Hepatocyte (in vitro differentiated cells): ENCODE results near the gene CWH43. TPM values are rescaled to one million over a fixed set of nuclear protein-coding genes. Genes with fewer than 3 reads are reported as not detected.

Source experiments
- DNase-seq: peaks from one replicate; pipeline ENCODE4 v3.0.0-alpha.2; 2016; ENCODE audit warnings: low spot score
- H2AFZ ChIP-seq: fragments of 200-600 bp; sonication (generic); 2 replicates; pipeline ENCODE4 v1.6.0; 2016; ENCODE audit warnings: antibody characterized with exemption, mild to moderate bottlenecking
- H3K27ac ChIP-seq: fragments of 200-600 bp; sonication (generic); 2 replicates; pipeline ENCODE4 v1.5.1; 2016; ENCODE audit warnings: mild to moderate bottlenecking
- H3K27me3 ChIP-seq: fragments of 200-600 bp; sonication (generic); 2 replicates; pipeline ENCODE4 v1.6.1; 2016
- H3K36me3 ChIP-seq: fragments of 200-600 bp; sonication (generic); replicated peaks from 2 replicates; pipeline ENCODE4 v1.5.1; 2016; ENCODE audit warnings: low read depth; ENCODE audit not compliant: insufficient read depth
- H3K4me1 ChIP-seq: fragments of 200-600 bp; sonication (generic); 2 replicates; pipeline ENCODE4 v1.5.1; 2016; ENCODE audit warnings: mild to moderate bottlenecking, moderate library complexity; ENCODE audit not compliant: insufficient read depth
- H3K4me2 ChIP-seq: fragments of 200-600 bp; sonication (generic); 2 replicates; pipeline ENCODE4 v1.6.0; 2016
- H3K4me3 ChIP-seq: fragments of 200-600 bp; sonication (generic); 2 replicates; pipeline ENCODE4 v1.5.1; 2016; ENCODE audit warnings: mild to moderate bottlenecking
- H3K79me2 ChIP-seq: fragments of 200-600 bp; sonication (generic); 2 replicates; pipeline ENCODE4 v1.6.0; 2017; ENCODE audit warnings: mild to moderate bottlenecking
- H3K9me2 ChIP-seq: fragments of 200-600 bp; sonication (generic); replicated peaks from 2 replicates; pipeline ENCODE4 v1.6.0; 2017; ENCODE audit warnings: mild to moderate bottlenecking; ENCODE audit not compliant: insufficient read depth
- H3K9me3 ChIP-seq: fragments of 200-600 bp; sonication (generic); 2 replicates; pipeline ENCODE4 v1.5.1; 2016; ENCODE audit warnings: low read depth, mild to moderate bottlenecking
- H4K20me1 ChIP-seq: fragments of 200-600 bp; sonication (generic); 2 replicates; pipeline ENCODE4 v1.6.0; 2016; ENCODE audit warnings: mild to moderate bottlenecking; ENCODE audit not compliant: insufficient read depth, poor library complexity, severe bottlenecking
- CTCF ChIP-seq: fragments of 200-600 bp; sonication (generic); IDR thresholded peaks from 2 replicates; pipeline ENCODE4 v1.5.1; 2016; ENCODE audit warnings: antibody characterized with exemption, mild to moderate bottlenecking; ENCODE audit not compliant: poor library complexity
- EZH2 ChIP-seq: fragments of 200-600 bp; sonication (generic); IDR thresholded peaks from 2 replicates; pipeline ENCODE4 v1.6.1; 2016; ENCODE audit warnings: antibody characterized with exemption, mild to moderate bottlenecking, borderline replicate concordance
- EZH2phosphoT487 ChIP-seq: fragments of 200-600 bp; sonication (generic); IDR thresholded peaks from one replicate; pipeline ENCODE4 v1.6.1; 2018; ENCODE audit warnings: antibody characterized with exemption, mild to moderate bottlenecking, low read depth, moderate library complexity; ENCODE audit not compliant: unreplicated experiment, severe bottlenecking
- WGBS: methylation state at CpG from one replicate; pipeline ENCODE4 v1.1.6; 2016; ENCODE audit warnings: low lambda C conversion rate; ENCODE audit errors: missing lambda C conversion rate; 5-methylcytosine and 5-hydroxymethylcytosine counted together
- polyA plus RNA-seq: library from polyadenylated mRNA; unstranded; fragments of >200 nt; fragmentation: Nextera tagmentation; extraction: Ambion mirVana; gene quantifications from 2 replicates; pipeline ENCODE4 v1.2.1, GENCODE V29; 2016
- total RNA-seq: library from RNA; depleted of rRNA; stranded (reverse); fragments of >200 nt; gene quantifications from 2 replicates; pipeline ENCODE4 v1.2.3, GENCODE V29; 2014

CWH43 gene
- total and polyA plus RNA-seq, 2 experiments from 2014 or later = not detected

- no peaks in the 10 kb centered on the region for H3K9me2 ChIP-seq
- no peak overlapping the region for H2AFZ ChIP-seq
- no peaks in the 10 kb centered on the region for H3K79me2 ChIP-seq
- H4K20me1 ChIP-seq = no peaks in the 10 kb centered on the region
- H3K4me2 ChIP-seq = no peak overlapping the region
- H3K9me3 ChIP-seq = no peaks in the 10 kb centered on the region
- no peaks in the 10 kb centered on the region for H3K4me1 ChIP-seq
- WGBS = 67% methylated on average over 2 of the region's 2 CpGs
- no peaks in the 10 kb centered on the region for H3K36me3 ChIP-seq
- DNase-seq = no peak
- H3K27ac ChIP-seq = no peak overlapping the region
- H3K27me3 ChIP-seq = no peaks in the 10 kb centered on the region
- TF ChIP-seq EZH2 = no peak
- no peak for TF ChIP-seq CTCF
- TF ChIP-seq EZH2phosphoT487 = no peak
- H3K4me3 ChIP-seq = no peak overlapping the region
Observed at GRCh38 chr4:48958582-48958981, 27.5 kb upstream of the CWH43 start.

GRCh38 chr4:48960988-48961635 lies 25.0 kb upstream of the CWH43 start:
- H3K27ac ChIP-seq = no peak overlapping the region
- no peak overlapping the region for H2AFZ ChIP-seq
- no peak overlapping the region for H3K4me2 ChIP-seq
- H3K9me3 ChIP-seq = no peaks in the 10 kb centered on the region
- no peaks in the 10 kb centered on the region for H3K4me1 ChIP-seq
- WGBS = 79% methylated on average over 3 of the region's 3 CpGs
- no peak overlapping the region for H3K4me3 ChIP-seq
- DNase-seq = no peak
- H4K20me1 ChIP-seq = no peaks in the 10 kb centered on the region
- no peaks in the 10 kb centered on the region for H3K79me2 ChIP-seq
- H3K27me3 ChIP-seq = no peaks in the 10 kb centered on the region
- no peaks in the 10 kb centered on the region for H3K36me3 ChIP-seq
- H3K9me2 ChIP-seq = no peaks in the 10 kb centered on the region
- TF ChIP-seq CTCF = no peak
- TF ChIP-seq EZH2 = no peak
- TF ChIP-seq EZH2phosphoT487 = no peak

- no peaks in the 10 kb centered on the region for H3K79me2 ChIP-seq
- H3K27me3 ChIP-seq = no peaks in the 10 kb centered on the region
- H3K9me2 ChIP-seq = no peaks in the 10 kb centered on the region
- no peak overlapping the region for H3K4me2 ChIP-seq
- WGBS = 91% methylated on average over 5 of the region's 5 CpGs
- H3K4me3 ChIP-seq = no peak overlapping the region
- TF ChIP-seq CTCF = no peak
- TF ChIP-seq EZH2 = no peak
- TF ChIP-seq EZH2phosphoT487 = no peak
- H3K27ac ChIP-seq = no peak overlapping the region
- H3K4me1 ChIP-seq = no peaks in the 10 kb centered on the region
- H3K9me3 ChIP-seq = no peaks in the 10 kb centered on the region
- no peaks in the 10 kb centered on the region for H3K36me3 ChIP-seq
- DNase-seq = no peak
- no peak overlapping the region for H2AFZ ChIP-seq
- no peaks in the 10 kb centered on the region for H4K20me1 ChIP-seq
Observed at GRCh38 chr4:48962636-48963035, 23.4 kb upstream of the CWH43 start.
